SKM-1 (cell line): ENCODE data around the gene DPH2.

ENCODE experiments used
- DNase-seq: peaks from one replicate; lab custom pipeline; 2025; ENCODE audit not compliant: unreplicated experiment; lab: John Stamatoyannopoulos, UW

Gene DPH2, protein sequence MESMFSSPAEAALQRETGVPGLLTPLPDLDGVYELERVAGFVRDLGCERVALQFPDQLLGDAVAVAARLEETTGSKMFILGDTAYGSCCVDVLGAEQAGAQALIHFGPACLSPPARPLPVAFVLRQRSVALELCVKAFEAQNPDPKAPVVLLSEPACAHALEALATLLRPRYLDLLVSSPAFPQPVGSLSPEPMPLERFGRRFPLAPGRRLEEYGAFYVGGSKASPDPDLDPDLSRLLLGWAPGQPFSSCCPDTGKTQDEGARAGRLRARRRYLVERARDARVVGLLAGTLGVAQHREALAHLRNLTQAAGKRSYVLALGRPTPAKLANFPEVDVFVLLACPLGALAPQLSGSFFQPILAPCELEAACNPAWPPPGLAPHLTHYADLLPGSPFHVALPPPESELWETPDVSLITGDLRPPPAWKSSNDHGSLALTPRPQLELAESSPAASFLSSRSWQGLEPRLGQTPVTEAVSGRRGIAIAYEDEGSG

GRCh38 chr1:43969746-43970466 lies at the start of gene DPH2:
TSS of gene DPH2 (plus strand) at chr1:43970010. CDS start at chr1:43970176, 166 bp downstream.
- peak; percentile 97 for DNase-seq

DNA sequence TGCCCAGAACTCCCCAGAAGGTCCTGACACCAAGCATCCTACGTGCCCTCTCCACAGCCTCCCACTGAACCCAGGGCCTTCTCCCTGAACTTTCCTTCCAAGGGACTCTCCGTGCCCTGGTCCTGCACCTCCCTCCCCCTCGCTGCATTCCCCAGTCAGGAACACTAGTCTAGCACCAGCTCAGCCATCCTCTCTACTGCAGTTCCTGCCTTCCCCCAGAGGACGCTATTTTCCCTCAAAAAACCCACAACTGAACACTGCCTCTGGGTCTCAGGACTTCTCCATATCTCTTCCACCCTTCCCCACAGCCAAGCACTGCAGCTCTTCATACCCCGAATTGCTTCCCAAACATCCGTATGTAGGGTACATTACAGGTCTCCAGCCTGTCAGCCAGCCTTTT lies 48.8 kb upstream of the DPH2 start:
- no peak for DNase-seq

- DNase-seq, result no peak
These were observed 45.3 kb upstream of the DPH2 start for GRCh38 chr1:43924516-43924915.

DNA sequence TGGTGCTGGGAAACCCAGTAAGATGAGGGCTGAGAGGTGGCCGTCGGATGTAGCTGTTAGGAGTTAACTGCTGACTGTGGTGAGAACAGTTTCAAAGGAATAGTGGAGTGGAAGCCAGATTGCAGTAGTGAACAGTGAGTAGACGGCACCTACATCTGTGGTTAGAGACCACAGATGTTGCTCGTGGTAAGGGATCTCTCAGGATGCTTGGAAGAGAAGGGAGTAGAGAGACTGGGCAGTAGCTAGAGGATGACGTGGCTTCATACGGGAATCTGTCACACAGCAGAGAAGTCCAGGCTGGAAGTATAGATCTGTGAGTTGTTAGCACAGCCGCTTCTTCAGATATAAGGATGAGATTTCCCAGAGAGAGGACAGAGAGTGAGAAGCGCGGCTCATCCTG lies 44.0 kb upstream of the DPH2 start:
- DNase-seq, result no peak

DNA sequence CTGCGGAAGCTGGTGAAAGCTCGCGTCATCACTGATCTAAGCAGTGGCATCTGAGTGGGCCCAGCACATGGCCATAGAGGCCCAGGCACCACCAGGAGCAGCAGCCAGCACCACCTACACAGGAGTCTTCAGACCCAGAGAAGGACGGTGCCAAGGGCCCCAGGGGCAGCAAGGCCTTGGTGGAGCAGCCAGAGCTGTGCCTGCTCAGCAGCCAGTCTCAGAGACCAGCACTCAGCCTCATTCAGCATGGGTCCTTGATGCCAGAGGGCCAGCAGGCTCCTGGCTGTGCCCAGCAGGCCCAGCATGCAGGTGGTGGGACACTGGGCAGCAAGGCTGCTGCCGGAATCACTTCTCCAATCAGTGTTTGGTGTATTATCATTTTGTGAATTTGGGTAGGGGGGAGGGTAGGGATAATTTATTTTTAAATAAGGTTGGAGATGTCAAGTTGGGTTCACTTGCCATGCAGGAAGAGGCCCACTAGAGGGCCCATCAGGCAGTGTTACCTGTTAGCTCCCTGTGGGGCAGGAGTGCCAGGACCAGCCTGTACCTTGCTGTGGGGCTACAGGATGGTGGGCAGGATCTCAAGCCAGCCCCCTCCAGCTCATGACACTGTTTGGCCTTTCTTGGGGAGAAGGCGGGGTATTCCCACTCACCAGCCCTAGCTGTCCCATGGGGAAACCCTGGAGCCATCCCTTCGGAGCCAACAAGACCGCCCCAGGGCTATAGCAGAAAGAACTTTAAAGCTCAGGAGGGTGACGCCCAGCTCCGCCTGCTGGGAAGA lies 39.5 kb upstream of the DPH2 start:
- DNase-seq, result no peak

DNA sequence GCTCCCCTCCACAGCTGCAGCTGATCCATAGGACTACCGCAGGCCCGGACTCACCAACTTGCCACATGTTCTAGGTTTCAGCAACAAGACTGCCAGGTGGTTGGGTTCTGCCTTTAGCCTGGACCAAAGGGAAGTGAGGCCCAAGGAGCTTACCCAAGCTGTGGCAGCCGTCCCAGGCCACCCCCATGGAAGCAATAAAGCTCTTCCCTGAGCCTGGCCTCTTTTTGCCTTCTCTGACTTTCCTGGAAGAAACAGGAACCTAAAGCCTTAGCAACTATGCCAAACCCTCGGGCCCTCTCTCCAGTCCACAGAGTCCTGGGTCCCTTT lies 38.9 kb upstream of the DPH2 start:
- DNase-seq, result no peak

DNA sequence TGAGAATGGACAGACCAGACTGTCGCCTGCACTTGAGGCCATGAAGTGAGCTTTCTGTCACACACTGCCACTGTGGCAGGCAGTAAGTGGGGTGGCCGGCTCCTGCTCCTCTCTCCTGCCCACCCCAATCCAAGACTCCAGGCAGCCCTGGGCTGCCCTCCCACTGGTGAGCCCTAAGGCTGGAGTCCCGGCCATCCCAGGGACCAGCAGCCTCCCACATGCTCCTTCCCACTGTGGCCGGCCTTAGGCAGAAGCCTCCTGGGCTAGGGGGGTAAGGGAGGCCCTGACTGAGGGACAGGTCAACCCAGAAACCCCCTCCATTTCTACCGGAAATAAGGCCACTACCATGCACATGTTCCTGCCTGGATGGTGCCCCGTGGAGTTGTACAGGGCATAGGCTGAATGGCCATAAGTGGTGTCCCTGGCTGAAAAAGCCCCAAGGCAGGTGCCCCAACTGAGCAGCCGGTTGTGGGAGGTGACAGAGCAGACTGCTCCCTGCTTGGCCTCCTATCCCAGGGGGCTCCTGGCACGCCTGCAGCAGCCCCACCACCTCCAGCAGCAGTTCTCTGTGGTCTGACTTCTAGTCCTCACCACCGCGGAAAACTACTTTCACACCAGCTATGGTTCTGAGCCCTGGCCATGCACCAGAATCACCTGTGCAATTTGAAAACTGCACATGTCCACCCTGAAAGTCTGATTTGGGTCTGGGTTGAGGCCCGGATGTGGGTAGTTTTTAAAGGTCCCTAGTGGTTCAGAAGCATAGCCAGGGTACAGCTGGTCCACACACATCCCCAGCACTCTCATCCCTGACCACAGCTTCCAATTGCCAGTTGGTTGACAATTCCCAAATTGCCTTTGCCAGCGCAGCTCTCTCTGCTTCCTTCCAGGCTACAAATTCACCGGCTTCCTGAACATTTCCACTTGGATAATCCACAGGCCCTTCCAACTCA lies 37.8 kb upstream of the DPH2 start:
- DNase-seq, result no peak

DNA sequence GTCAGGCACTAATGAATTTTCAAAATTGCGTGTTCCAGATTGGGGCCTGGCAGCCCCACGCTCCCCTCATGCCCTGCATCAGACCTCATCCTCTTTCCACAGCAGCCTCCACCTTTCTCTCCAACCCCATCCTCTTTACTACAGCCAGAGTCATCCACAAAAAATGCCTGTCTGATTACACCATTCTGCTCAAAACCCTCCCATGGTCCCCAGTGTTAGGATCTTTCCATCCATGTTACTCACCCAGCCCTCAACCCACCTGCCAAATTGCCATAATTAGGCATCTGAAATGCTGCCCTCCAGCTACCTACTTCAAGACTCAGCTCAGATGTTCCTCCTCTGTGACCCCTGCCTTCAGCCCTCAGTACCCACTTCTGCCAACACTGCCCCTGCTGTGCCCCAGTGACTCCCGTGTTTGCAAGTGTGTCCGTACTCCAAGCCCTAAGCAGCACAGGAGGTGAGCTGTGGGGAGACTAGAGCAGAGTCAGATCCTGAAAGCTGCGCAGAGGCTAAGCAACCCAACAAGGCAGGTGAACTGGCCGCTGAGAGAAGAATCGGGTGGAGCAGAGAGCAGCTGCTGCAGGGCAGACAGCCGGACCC lies 36.9 kb upstream of the DPH2 start:
- DNase-seq, result no peak

- no peak for DNase-seq
These were observed 36.3 kb upstream of the DPH2 start, which contains the start of gene ARTN for GRCh38 chr1:43933386-43934100. TSS of gene ARTN (plus strand) at chr1:43933801. CDS start at chr1:43935657, 1,856 bp downstream.

DNA sequence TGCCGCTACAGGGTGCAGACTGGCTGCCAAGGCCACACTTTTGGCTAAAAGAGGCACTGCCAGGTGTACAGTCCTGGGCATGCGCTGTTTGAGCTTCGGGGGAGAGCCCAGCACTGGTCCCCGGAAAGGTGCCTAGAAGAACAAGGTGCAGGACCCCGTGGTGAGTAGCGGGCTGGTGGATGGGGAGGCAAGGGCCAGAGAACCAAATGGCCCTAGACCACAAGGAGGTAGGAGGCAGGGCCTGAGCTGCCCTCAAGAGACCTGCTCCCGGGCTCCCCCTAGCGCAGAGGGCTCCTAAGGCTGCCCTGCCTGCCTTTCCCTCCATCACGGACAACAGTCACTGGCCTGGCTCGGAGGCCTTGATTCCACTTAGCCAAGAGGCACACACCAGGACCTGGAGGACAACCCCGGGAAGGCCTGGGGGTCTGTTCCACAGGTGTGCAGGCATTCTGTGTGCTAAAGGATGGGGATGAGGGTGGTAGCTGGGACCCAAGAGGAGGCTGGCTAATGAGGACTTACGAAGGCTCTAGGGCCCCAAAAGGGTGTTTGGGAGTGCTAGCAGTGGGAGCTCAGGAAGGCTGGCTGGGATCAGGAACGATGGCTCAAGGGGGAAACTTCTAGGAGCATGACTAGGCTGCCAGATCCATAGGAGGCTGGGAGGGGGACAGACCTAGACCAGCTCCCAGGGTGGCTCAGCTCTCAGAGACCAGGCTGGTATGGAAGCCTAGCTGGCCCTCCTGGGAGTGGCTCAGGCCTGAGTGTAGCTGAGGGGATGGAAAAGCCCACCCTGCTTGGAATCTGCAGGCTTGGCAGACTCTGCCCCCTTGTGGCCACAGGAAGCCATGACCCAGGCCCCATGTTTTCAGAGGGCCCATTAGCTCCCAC lies 35.5 kb upstream of the DPH2 start:
- no peak for DNase-seq

GRCh38 chr1:43934986-43935324 lies 34.9 kb upstream of the DPH2 start:
- no peak for DNase-seq

DNA sequence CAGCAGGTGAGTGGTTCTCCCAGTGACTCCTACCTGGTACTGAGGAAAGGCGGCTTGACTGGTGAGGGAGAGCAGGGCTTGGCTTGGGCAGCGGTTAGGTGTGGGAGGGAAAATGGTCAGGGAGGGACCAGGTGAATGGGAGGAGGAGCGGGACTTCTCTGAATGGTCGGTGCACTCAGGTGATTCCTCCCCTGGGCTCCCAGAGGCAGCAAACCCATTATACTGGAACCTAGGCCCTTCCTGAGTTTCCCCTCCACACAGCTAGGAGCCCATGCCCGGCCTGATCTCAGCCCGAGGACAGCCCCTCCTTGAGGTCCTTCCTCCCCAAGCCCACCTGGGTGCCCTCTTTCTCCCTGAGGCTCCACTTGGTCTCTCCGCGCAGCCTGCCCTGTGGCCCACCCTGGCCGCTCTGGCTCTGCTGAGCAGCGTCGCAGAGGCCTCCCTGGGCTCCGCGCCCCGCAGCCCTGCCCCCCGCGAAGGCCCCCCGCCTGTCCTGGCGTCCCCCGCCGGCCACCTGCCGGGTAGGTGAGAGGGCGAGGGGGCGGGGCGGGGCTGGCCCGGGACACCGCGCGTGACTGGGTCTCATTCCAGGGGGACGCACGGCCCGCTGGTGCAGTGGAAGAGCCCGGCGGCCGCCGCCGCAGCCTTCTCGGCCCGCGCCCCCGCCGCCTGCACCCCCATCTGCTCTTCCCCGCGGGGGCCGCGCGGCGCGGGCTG lies 33.9 kb upstream of the DPH2 start:
- DNase-seq, result no peak

- no peak for DNase-seq
These were observed 33.2 kb upstream of the DPH2 start for GRCh38 chr1:43936431-43937151.

DNA sequence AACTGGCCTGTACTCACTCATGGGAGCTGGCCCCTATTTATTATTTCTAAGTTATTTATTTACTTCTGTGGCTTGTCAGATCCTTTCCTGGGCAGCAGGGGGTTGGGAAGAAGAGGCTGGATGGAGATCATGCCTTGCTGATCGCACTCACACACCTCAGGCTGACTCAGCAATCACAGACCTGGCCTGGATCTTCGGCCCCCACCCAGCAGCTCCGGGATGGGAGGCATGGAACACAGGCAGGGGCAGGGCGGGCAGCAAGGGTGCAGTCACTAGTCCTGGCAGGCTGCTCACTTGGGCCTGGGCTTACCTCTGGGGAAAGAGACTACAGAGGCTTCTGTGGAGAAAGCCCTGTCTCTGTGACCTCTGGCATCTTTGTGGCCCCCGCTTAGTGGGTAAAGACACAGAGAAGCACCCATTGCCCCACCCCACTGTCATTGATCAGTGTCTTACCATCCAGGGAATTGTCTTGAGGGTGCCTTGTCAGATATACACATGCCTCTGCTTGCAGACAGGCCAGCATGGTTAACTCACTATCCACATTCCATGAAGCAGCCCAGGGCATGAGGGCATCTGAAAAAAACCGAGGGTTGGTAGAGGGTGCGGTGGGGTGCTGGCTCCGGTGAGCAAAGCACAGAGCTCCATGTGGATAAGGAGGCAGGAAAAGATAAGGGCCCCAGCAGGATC lies 32.5 kb upstream of the DPH2 start:
- no peak for DNase-seq

GRCh38 chr1:43938383-43938782 lies 31.4 kb upstream of the DPH2 start:
- DNase-seq, result no peak

GRCh38 chr1:43938892-43939587 lies 30.8 kb upstream of the DPH2 start:
- no peak for DNase-seq
